Transverse colon (tissue), 4 donors: ENCODE data around the gene CAMK2D.

Experiments used
- CTCF ChIP-seq, 5 experiments: fragments of 200-600 bp in 3 of 5; fragments of 450-650 bp in 2 of 5; sonication (generic) in 3 of 5; IDR thresholded peaks; 1 replicate in 2 of 5; 2 replicates in 3 of 5; pipeline ENCODE4 v1.5.1; 2016 to 2017; ENCODE audit warnings: antibody characterized with exemption in 5 of 5, inconsistent platforms in 3 of 5, mild to moderate bottlenecking in 2 of 5, moderate library complexity in 1 of 5
- POLR2A ChIP-seq: fragments of 450-650 bp; IDR thresholded peaks from one replicate; pipeline ENCODE4 v1.6.1; 2016; ENCODE audit warnings: antibody characterized with exemption, mild to moderate bottlenecking, moderate library complexity
- POLR2AphosphoS5 ChIP-seq, 3 donors: sonication (generic); formaldehyde crosslinking; IDR thresholded peaks; one replicate each; pipeline ENCODE4 v1.6.1; 2016; ENCODE audit warnings: antibody characterized with exemption in 3 of 3

DNA sequence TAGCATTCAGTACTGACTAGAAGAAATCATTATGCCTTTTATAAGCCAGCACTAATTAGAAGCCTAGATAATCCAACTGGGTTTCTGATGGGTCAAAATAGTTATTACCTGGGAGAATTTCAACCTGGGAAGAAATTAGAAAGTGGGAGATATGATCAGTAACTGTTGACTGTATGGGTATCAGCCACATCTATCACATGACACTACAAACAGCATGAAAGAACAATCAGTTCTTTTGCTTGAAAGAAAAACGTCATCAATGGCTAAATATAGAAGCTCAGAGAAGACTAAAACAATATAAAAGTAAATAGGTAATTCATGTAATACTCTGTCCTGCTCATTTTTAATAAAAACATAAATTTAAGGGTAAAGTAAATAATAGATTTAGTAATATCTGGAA, 145.1 kb downstream of the CAMK2D start:
- TF ChIP-seq POLR2A = no peak
- TF ChIP-seq CTCF (IDR thresholded peaks at IDR 0.05) = no peak
- no peak for TF ChIP-seq POLR2AphosphoS5 (IDR thresholded peaks at IDR 0.05)
